A549 (cell line): ENCODE results near the gene SLC16A14. TPM values are rescaled to one million over a fixed set of nuclear protein-coding genes. Genes with fewer than 3 reads are reported as not detected.

Source experiments
- ATAC-seq, 2 experiments: fragments of 200-7000 bp in 1 of 2; fragments of >200 bp in 1 of 2; cut with Nextera tagmentation in 1 of 2; cut with Tn5 transposase in 1 of 2; 3 replicates each; pipeline versions ENCODE4 v1.8.0 to v1.9.1; 2018 to 2020; ENCODE audit warnings: mild to moderate bottlenecking in 1 of 2, moderate library complexity in 1 of 2
- CTCF ChIA-PET: fragments of 300-600 bp; sonication (Branson Sonifier 250); formaldehyde crosslinking; extraction: SDS; loops from one replicate; lab custom pipeline; 2021; ENCODE audit warnings: antibody characterized with exemption, inconsistent platforms; lab: Yijun Ruan, JAX
- POLR2A ChIA-PET: fragments of 350-600 bp; formaldehyde crosslinking; extraction: SDS; loops from one replicate; lab custom pipeline; 2021; ENCODE audit warnings: antibody characterized with exemption, inconsistent platforms; lab: Yijun Ruan, JAX
- DNase-seq, 2 experiments: peaks; one replicate each; pipeline versions ENCODE4 v3.0.0 to v3.0.0-alpha.2; 2011 to 2016; ENCODE audit warnings: low read depth in 1 of 2, low spot score in 1 of 2
- FAIRE-seq: peaks from 2 replicates; lab custom pipeline; 2011; peaks lifted over from hg19 to GRCh38; lab: Jason Lieb, UNC
- H3K27ac ChIP-seq, 2 experiments: fragments of >200 bp; sonication (Bioruptor Twin); formaldehyde crosslinking; 3 replicates each; pipeline ENCODE4 v1.5.1; 2016 to 2017
- H3K4me1 ChIP-seq: fragments of >200 bp; sonication (Bioruptor Twin); formaldehyde crosslinking; 3 replicates; pipeline ENCODE4 v1.6.1; 2016
- H3K4me2 ChIP-seq: fragments of >200 bp; sonication (Bioruptor Twin); formaldehyde crosslinking; 3 replicates; pipeline ENCODE4 v1.6.1; 2016
- H3K4me3 ChIP-seq: fragments of >200 bp; sonication (Bioruptor Twin); formaldehyde crosslinking; 3 replicates; pipeline ENCODE4 v1.5.1; 2016
- H3K9me3 ChIP-seq: fragments of >200 bp; sonication (Bioruptor Twin); formaldehyde crosslinking; 3 replicates; pipeline ENCODE4 v1.6.1; 2016
- BCL3 ChIP-seq: fragments of >200 bp; sonication (Bioruptor Twin); formaldehyde crosslinking; IDR thresholded peaks from 3 replicates; pipeline ENCODE4 v1.6.1; 2016
- BHLHE40 ChIP-seq: IDR thresholded peaks from 2 replicates; pipeline ENCODE4 v1.6.1; 2012; ENCODE audit warnings: low read depth, low read length, inconsistent platforms
- CHD2 ChIP-seq: fragments of 150-350 bp; IDR thresholded peaks from 2 replicates; pipeline ENCODE4 v1.6.1; 2014; ENCODE audit warnings: low read length; ENCODE audit not compliant: partially characterized antibody
- CTCF ChIP-seq: fragments of >200 bp; sonication (Bioruptor Twin); formaldehyde crosslinking; IDR thresholded peaks from 3 replicates; pipeline ENCODE4 v1.5.1; 2016
- EHMT2 ChIP-seq: fragments of 200-600 bp; sonication (generic); IDR thresholded peaks from 2 replicates; pipeline ENCODE4 v1.6.1; 2016; ENCODE audit warnings: antibody characterized with exemption, low read depth, mild to moderate bottlenecking, moderate library complexity
- EP300 ChIP-seq, 2 experiments: fragments of >200 bp; sonication (Bioruptor Twin); formaldehyde crosslinking; IDR thresholded peaks; 2 replicates in 1 of 2; 3 replicates in 1 of 2; pipeline ENCODE4 v1.6.1; 2016 to 2017
- HDAC2 ChIP-seq: fragments of 200-600 bp; sonication (generic); IDR thresholded peaks from 2 replicates; pipeline ENCODE4 v1.6.1; 2016
- HEYL ChIP-seq: fragments of 250-450 bp; sonication (Bioruptor Pico); IDR thresholded peaks from 2 replicates; pipeline ENCODE4 v1.8.0; 2021; ENCODE audit warnings: mild to moderate bottlenecking, moderate library complexity
- HMGXB4 ChIP-seq: fragments of 250-450 bp; sonication (Bioruptor Pico); IDR thresholded peaks from 2 replicates; pipeline ENCODE4 v1.5.0; 2021; ENCODE audit warnings: mild to moderate bottlenecking, moderate library complexity, borderline replicate concordance
- HOXA7 ChIP-seq: fragments of 250-450 bp; sonication (Bioruptor Pico); IDR thresholded peaks from 2 replicates; pipeline ENCODE4 v1.5.0; 2020; ENCODE audit warnings: mild to moderate bottlenecking, moderate library complexity
- KDM1A ChIP-seq: fragments of 200-600 bp; sonication (generic); IDR thresholded peaks from 2 replicates; pipeline ENCODE4 v1.6.1; 2016; ENCODE audit warnings: low read depth, mild to moderate bottlenecking
- NPAS2 ChIP-seq: fragments of 250-450 bp; sonication (Bioruptor Pico); IDR thresholded peaks from 2 replicates; pipeline ENCODE4 v1.8.0; 2022; ENCODE audit warnings: mild to moderate bottlenecking, moderate library complexity, borderline replicate concordance
- PBX3 ChIP-seq: IDR thresholded peaks from 2 replicates; pipeline ENCODE4 v1.6.1; 2012
- POLR2AphosphoS2 ChIP-seq: conservative IDR thresholded peaks from 2 replicates; pipeline ENCODE4 v1.6.1; 2012; ENCODE audit warnings: low read length, improper control_type of control experiment, inconsistent platforms
- RARB ChIP-seq: fragments of 250-450 bp; sonication (Bioruptor Pico); IDR thresholded peaks from 2 replicates; pipeline ENCODE4 v1.8.0; 2021; ENCODE audit warnings: mild to moderate bottlenecking, moderate library complexity
- REST ChIP-seq: fragments of 200-600 bp; sonication (generic); IDR thresholded peaks from 2 replicates; pipeline ENCODE4 v1.6.1; 2016; ENCODE audit warnings: antibody characterized with exemption, mild to moderate bottlenecking, moderate library complexity
- TFCP2L1 ChIP-seq: fragments of 250-450 bp; sonication (Bioruptor Pico); IDR thresholded peaks from 2 replicates; pipeline ENCODE4 v1.5.0; 2021; ENCODE audit warnings: mild to moderate bottlenecking
- USF2 ChIP-seq: fragments of 450-650 bp; IDR thresholded peaks from 2 replicates; pipeline ENCODE4 v1.6.1; 2014; ENCODE audit warnings: antibody characterized with exemption
- ZFP36 ChIP-seq: fragments of 450-650 bp; IDR thresholded peaks from 2 replicates; pipeline ENCODE4 v1.6.1; 2014; ENCODE audit warnings: borderline replicate concordance; ENCODE audit not compliant: partially characterized antibody
- WGBS: methylation state at CpG from one replicate; pipeline ENCODE4 v1.1.6; 2017; ENCODE audit errors: missing lambda C conversion rate; 5-methylcytosine and 5-hydroxymethylcytosine counted together
- polyA plus RNA-seq, 4 experiments: library from polyadenylated mRNA; depleted of rRNA in 3 of 4; stranded (reverse); fragments of >200 nt; fragmentation: RNase III in 1 of 4; extraction: RNeasy Plus Mini Kit Qiagen cat#74134 plus additional on column Dnase treatment in 1 of 4; gene quantifications; 2 replicates in 3 of 4; 3 replicates in 1 of 4; pipeline ENCODE4 v1.2.3, GENCODE V29; 2011 to 2017

SLC16A14 gene
- polyA plus RNA-seq, 2 of the 4 experiments (the other 2 are of a cell fraction), result 0.37 to 1.1 TPM

GRCh38 chr2:230097424-230097823 is 28.7 kb upstream of the SLC16A14 start:
- FAIRE-seq, result no peak
- H3K27ac ChIP-seq, result no peak overlapping the region
- TF ChIP-seq CTCF (no peak), EP300 (IDR thresholded peaks at IDR 0.05) (no peak), RARB (CRISPR knock-in tag) (no peak), NPAS2 (no peak), HOXA7 (no peak), REST (no peak), HEYL (CRISPR knock-in tag) (no peak), BCL3 (no peak), HMGXB4 (no peak), ZFP36 (no peak), HDAC2 (no peak), EHMT2 (no peak), POLR2AphosphoS2 (no peak), USF2 (no peak), TFCP2L1 (CRISPR knock-in tag) (no peak), CHD2 (no peak), PBX3 (no peak), BHLHE40 (no peak), KDM1A (no peak)
- TF ChIP-seq, all 56 proteins: peak for 0
- 11% methylated on average over 3 of the region's 3 CpGs for WGBS
- POLR2A ChIA-PET, result no interaction called here
- H3K4me3 ChIP-seq, result no peak overlapping the region
- ATAC-seq (no peak), DNase-seq (no peak)
- no peak overlapping the region for H3K4me2 ChIP-seq
- no peaks in the 10 kb centered on the region for H3K4me1 ChIP-seq
- no peaks in the 10 kb centered on the region for H3K9me3 ChIP-seq
- CTCF ChIA-PET, result no interaction called here
